HepG2 (cell line): ENCODE data around the gene CSNK1D. TPM values are rescaled to one million over a fixed set of nuclear protein-coding genes. Genes with fewer than 3 reads are reported as not detected.

Experiments
- DRAP1 ChIP-seq: IDR thresholded peaks from 2 replicates; pipeline ENCODE4 v1.6.1; 2016; ENCODE audit warnings: missing genetic modification reagents, missing compliant biosample characterization
- FUBP1 ChIP-seq: sonication (generic); formaldehyde crosslinking; IDR thresholded peaks from 2 replicates; pipeline ENCODE4 v1.5.1; 2020; ENCODE audit warnings: missing genetic modification reagents, mild to moderate bottlenecking, borderline replicate concordance
- HNF1B ChIP-seq: sonication (generic); formaldehyde crosslinking; IDR thresholded peaks from 2 replicates; pipeline ENCODE4 v1.5.1; 2020; ENCODE audit warnings: mild to moderate bottlenecking, moderate library complexity, missing genetic modification reagents
- MXD4 ChIP-seq: IDR thresholded peaks from 2 replicates; pipeline ENCODE4 v1.6.1; 2016; ENCODE audit warnings: mild to moderate bottlenecking, missing biosample characterization, missing genetic modification reagents
- NFE2 ChIP-seq: sonication (generic); formaldehyde crosslinking; IDR thresholded peaks from 2 replicates; pipeline ENCODE4 v1.4.0; 2020; ENCODE audit warnings: missing genetic modification reagents
- NR2F1 ChIP-seq, 2 experiments: fragments of 450-650 bp in 1 of 2; formaldehyde crosslinking in 1 of 2; IDR thresholded peaks; 2 replicates each; pipeline versions ENCODE4 v1.5.0 to v1.6.1; 2016 to 2020; ENCODE audit warnings: mild to moderate bottlenecking in 1 of 2, missing compliant biosample characterization in 1 of 2, missing genetic modification reagents in 1 of 2, moderate library complexity in 1 of 2
- PPARG ChIP-seq: conservative IDR thresholded peaks from 2 replicates; pipeline ENCODE4 v1.6.1; 2016; ENCODE audit warnings: missing biosample characterization, missing genetic modification reagents
- RBAK ChIP-seq: sonication (generic); formaldehyde crosslinking; IDR thresholded peaks from 2 replicates; pipeline ENCODE4 v1.5.1; 2020; ENCODE audit warnings: mild to moderate bottlenecking, missing genetic modification reagents
- RXRB ChIP-seq: IDR thresholded peaks from 2 replicates; pipeline ENCODE4 v1.6.1; 2016; ENCODE audit warnings: borderline replicate concordance, missing genetic modification reagents, missing compliant biosample characterization
- SNAPC5 ChIP-seq: sonication (generic); formaldehyde crosslinking; IDR thresholded peaks from 2 replicates; pipeline ENCODE4 v1.8.1; 2023; ENCODE audit warnings: mild to moderate bottlenecking, missing genetic modification reagents, borderline replicate concordance
- ZBTB38 ChIP-seq: sonication (generic); formaldehyde crosslinking; IDR thresholded peaks from 2 replicates; pipeline ENCODE4 v1.5.1; 2020; ENCODE audit warnings: mild to moderate bottlenecking, missing genetic modification reagents
- ZNF407 ChIP-seq: sonication (generic); formaldehyde crosslinking; IDR thresholded peaks from one replicate; pipeline ENCODE4 v1.5.1; 2020; ENCODE audit warnings: mild to moderate bottlenecking, missing genetic modification reagents; ENCODE audit errors: not compliant biosample characterization
- ZNF430 ChIP-seq: sonication (generic); formaldehyde crosslinking; IDR thresholded peaks from 2 replicates; pipeline ENCODE4 v1.9.0; 2021; ENCODE audit warnings: mild to moderate bottlenecking, missing genetic modification reagents
- ZNF607 ChIP-seq: sonication (generic); formaldehyde crosslinking; IDR thresholded peaks from 2 replicates; pipeline ENCODE4 v1.5.1; 2020; ENCODE audit warnings: missing genetic modification reagents, mild to moderate bottlenecking, borderline replicate concordance
- ZNF850 ChIP-seq: sonication (generic); formaldehyde crosslinking; conservative IDR thresholded peaks from 2 replicates; pipeline ENCODE4 v1.9.0; 2021; ENCODE audit warnings: mild to moderate bottlenecking, missing genetic modification reagents
- polyA plus RNA-seq, 8 experiments: library from polyadenylated mRNA; depleted of rRNA in 3 of 8; stranded (reverse) in 7 of 8; unstranded in 1 of 8; fragments of >200 nt; fragmentation: Illumina TruSeq in 4 of 8; extraction: Trizol in 4 of 8; gene quantifications; 2 replicates each; pipeline versions ENCODE4 v1.2.1 to v1.2.3, GENCODE V29; 2011 to 2016; ENCODE audit warnings: low read depth in 4 of 8, missing spikeins in 1 of 8, mixed read lengths in 1 of 8; ENCODE audit not compliant: insufficient read depth in 1 of 8
- total RNA-seq, 5 experiments: library from RNA; depleted of rRNA; stranded (reverse); fragments of >200 nt; fragmentation: Illumina TruSeq; extraction: Trizol; gene quantifications; 2 replicates each; pipeline ENCODE4 v1.2.3, GENCODE V29; 2016; ENCODE audit warnings: low read depth in 1 of 5

Gene CSNK1D
- total and polyA plus RNA-seq, 2 of the 13 experiments (the other 11 are each of a cell fraction or from before 2014, with no cell fraction given), result 31.5 to 128 TPM

GRCh38 chr17:82317394-82318168, 44.1 kb upstream of the CSNK1D start, which contains the start of gene CD7 (continued):
- no peak for TF ChIP-seq ZBTB38 (CRISPR knock-in tag)
- TF ChIP-seq MXD4 (CRISPR knock-in tag), result no peak; the same call in 1 of the 2 replicates
- TF ChIP-seq RBAK (CRISPR knock-in tag), result no peak; the same call in 1 of the 2 replicates
- no peak for TF ChIP-seq ZNF430 (CRISPR knock-in tag)
- no peak for TF ChIP-seq ZNF607 (CRISPR knock-in tag)
- TF ChIP-seq ZNF850 (CRISPR knock-in tag), result no peak
- TF ChIP-seq PPARG (CRISPR knock-in tag), result peak; percentile 50
- no peak for TF ChIP-seq FUBP1
- TF ChIP-seq ZNF407 (CRISPR knock-in tag), result peak; percentile 85
- TF ChIP-seq SNAPC5 (CRISPR knock-in tag), result no peak
- no peak for TF ChIP-seq NFE2 (CRISPR knock-in tag)
- TF ChIP-seq HNF1B (CRISPR knock-in tag), result peak; percentile 84
- TF ChIP-seq NR2F1 (CRISPR knock-in tag; IDR thresholded peaks at IDR 0.05), result peak; percentile 46 to 73; a peak in 2 of 4 replicates
- TF ChIP-seq DRAP1 (CRISPR knock-in tag), result peak; percentile 68
- peak; percentile 63; the same call in 1 of the 2 replicates for TF ChIP-seq RXRB (CRISPR knock-in tag)
